Body of pancreas (tissue), 4 donors: ENCODE results near the gene TNIK. TPM values are rescaled to one million over a fixed set of nuclear protein-coding genes. Genes with fewer than 3 reads are reported as not detected.

Experiments used
- ATAC-seq: fragments of 150-250 bp; one replicate; pipeline ENCODE4 v1.9.1; 2016
- DNase-seq, 4 donors: peaks; one replicate each; pipeline ENCODE4 v3.0.0-alpha.2; 2019
- H3K27ac ChIP-seq, 4 donors: fragments of 200-600 bp; sonication (generic); 1 replicate in 3 of 4; 2 replicates in 1 of 4; pipeline versions ENCODE4 v1.5.1 to v1.6.1; 2016 to 2019; ENCODE audit warnings: mild to moderate bottlenecking in 1 of 4, mixed read lengths in 1 of 4, moderate library complexity in 1 of 4
- H3K27me3 ChIP-seq, 2 donors: fragments of 200-600 bp; sonication (generic); one replicate each; pipeline ENCODE4 v1.6.0; 2016; ENCODE audit warnings: mild to moderate bottlenecking in 1 of 2
- H3K36me3 ChIP-seq, 2 donors: fragments of 200-600 bp; sonication (generic); replicated peaks in 1 of 2; 2 replicates each; pipeline ENCODE4 v1.5.1; 2016; ENCODE audit warnings: low read depth in 2 of 2; ENCODE audit not compliant: insufficient read depth in 1 of 2
- H3K4me1 ChIP-seq: fragments of 200-600 bp; sonication (generic); one replicate; pipeline ENCODE4 v1.6.0; 2016
- H3K4me3 ChIP-seq, 2 donors: fragments of 200-600 bp; sonication (generic); 1 replicate in 1 of 2; 2 replicates in 1 of 2; pipeline ENCODE4 v1.5.1; 2016 to 2019
- H3K9me3 ChIP-seq, 3 donors: fragments of 200-600 bp; sonication (generic); 1 replicate in 2 of 3; 2 replicates in 1 of 3; pipeline ENCODE4 v1.5.1; 2016
- CTCF ChIP-seq, 7 experiments: fragments of 450-650 bp in 4 of 7; fragments of 200-600 bp in 3 of 7; sonication (generic) in 3 of 7; IDR thresholded peaks; one replicate each; pipeline ENCODE4 v1.5.1; 2016 to 2019; ENCODE audit warnings: antibody characterized with exemption in 7 of 7
- POLR2A ChIP-seq, 3 donors: fragments of 450-650 bp; IDR thresholded peaks; one replicate each; pipeline ENCODE4 v1.6.1; 2016; ENCODE audit warnings: antibody characterized with exemption in 3 of 3, mild to moderate bottlenecking in 2 of 3
- WGBS, 2 donors: methylation state at CpG; one replicate each; pipeline ENCODE4 v1.1.5; 2017; 5-methylcytosine and 5-hydroxymethylcytosine counted together
- intact Hi-C: fragments of 100-400 bp; cut with DNase I; formaldehyde crosslinking; loops from one replicate; pipeline ENCODE4 v1.15.1; 2023
- microRNA counts, 2 donors: library from miRNA; unstranded; fragments of <30 nt; microRNA quantifications; one replicate each; lab custom pipeline; 2017
- microRNA-seq, 2 donors: library from miRNA; unstranded; fragments of <30 nt; microRNA quantifications; one replicate each; pipeline ENCODE4, GENCODE V29; 2016; ENCODE audit warnings: borderline number of aligned reads in 2 of 2, borderline replicate concordance in 2 of 2
- small RNA-seq: library from RNA; depleted of rRNA; stranded (forward); fragments of <200 nt; gene quantifications from one replicate; pipeline ENCODE3, GENCODE V24; 2016
- total RNA-seq, 2 donors: library from RNA; depleted of rRNA; stranded (reverse); fragments of >200 nt; gene quantifications; one replicate each; pipeline ENCODE4 v1.1.0, GENCODE V29; 2016

The TNIK gene
- total RNA-seq, 2 donors from 2014 or later = 7.6 to 9.6 TPM

- TF ChIP-seq CTCF (IDR thresholded peaks at IDR 0.05) (no peak), POLR2A (IDR thresholded peaks at IDR 0.05) (no peak)
- intact Hi-C loops = no loop called here
- no peaks in the 10 kb centered on the region for H3K9me3 ChIP-seq
- H3K27ac ChIP-seq = no peak overlapping the region
- ATAC-seq = no peak
- no peaks in the 10 kb centered on the region for H3K27me3 ChIP-seq
- H3K4me3 ChIP-seq = no peak overlapping the region
- H3K36me3 ChIP-seq = no peaks in the 10 kb centered on the region
- 61 to 64% methylated on average over 5 of the region's 5 CpGs for WGBS, 2 donors
- peaks cover 9% of the 10 kb centered on the region for H3K4me1 ChIP-seq
- DNase-seq = no peak
These were observed 446.1 kb downstream of the TNIK start for GRCh38 chr3:171013822-171014748.

- Histone ChIP-seq H3K27ac (no peak overlapping the region), H3K4me3 (no peak overlapping the region), H3K27me3 (no peaks in the 10 kb centered on the region), H3K4me1 (no peaks in the 10 kb centered on the region), H3K36me3 (no peaks in the 10 kb centered on the region), H3K9me3 (no peaks in the 10 kb centered on the region)
- intact Hi-C loops = no loop called here
- 78 to 88% methylated on average over 4 of the region's 4 CpGs for WGBS, 2 donors
- TF ChIP-seq CTCF (IDR thresholded peaks at IDR 0.05) (no peak), POLR2A (IDR thresholded peaks at IDR 0.05) (no peak)
- DNase-seq (no peak), ATAC-seq (no peak)
These were observed 448.3 kb downstream of the TNIK start for GRCh38 chr3:171011873-171012336.

MicroRNAs within 50 kb of the gene (microRNA counts, 767-probe panel; counts per million panel counts)
- microRNA hsa-miR-569 (lab: Ali Mortazavi, UCI) = 0 to 736 counts per million in 2 donors

Small RNA genes within 50 kb of the gene (microRNA-seq; reads per million reads assigned to microRNA genes)
- gene MIR569 = 0 reads per million in 2 donors

Small RNA genes within 50 kb of the gene (small RNA-seq; reads per million reads assigned to genes)
- gene MIR569 (not detected), gene RF00019 (not detected), gene RNU6-348P (not detected)
